ENCODE data around the gene AK9. TPM values are rescaled to one million over a fixed set of nuclear protein-coding genes. Genes with fewer than 3 reads are reported as not detected.
A peak's percentile ranks its signal among the peaks of the same experiment; 100 is the strongest.
"Not testable (repeated sequence)": the region's sequence is repeated elsewhere in the genome, so short reads cannot be mapped to it uniquely, and the experiment has no call there.

The AK9 gene
- total RNA-seq, 1 donor from 2014 or later, result 5.8 TPM

- DNase-seq, result no peak
Observed at GRCh38 chr6:109695468-109695867, 4.5 kb upstream of the AK9 start.

DNA sequence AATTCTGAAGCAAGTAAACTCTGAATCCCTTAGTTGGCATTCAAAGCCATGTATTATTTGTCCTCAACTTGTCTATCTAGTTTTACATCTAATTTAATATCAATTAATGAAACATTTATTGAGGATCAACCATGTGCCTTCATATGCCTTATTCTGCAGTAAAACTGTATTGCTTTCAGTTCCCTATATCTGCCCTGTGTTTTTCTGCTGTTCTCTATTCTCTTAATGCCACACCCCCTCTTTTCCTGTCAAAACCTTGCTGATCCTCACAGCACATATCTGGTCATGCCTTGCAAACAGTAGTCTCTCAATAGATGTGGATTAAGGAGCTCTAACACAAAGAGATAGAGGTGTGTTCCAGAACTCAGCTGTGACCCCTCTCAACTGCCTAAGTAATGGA is 2.1 kb upstream of the AK9 start:
- no peak for DNase-seq

- DNase-seq, result no peak
Observed at GRCh38 chr6:109690373-109690736, 647 bp downstream of the AK9 start.

DNA sequence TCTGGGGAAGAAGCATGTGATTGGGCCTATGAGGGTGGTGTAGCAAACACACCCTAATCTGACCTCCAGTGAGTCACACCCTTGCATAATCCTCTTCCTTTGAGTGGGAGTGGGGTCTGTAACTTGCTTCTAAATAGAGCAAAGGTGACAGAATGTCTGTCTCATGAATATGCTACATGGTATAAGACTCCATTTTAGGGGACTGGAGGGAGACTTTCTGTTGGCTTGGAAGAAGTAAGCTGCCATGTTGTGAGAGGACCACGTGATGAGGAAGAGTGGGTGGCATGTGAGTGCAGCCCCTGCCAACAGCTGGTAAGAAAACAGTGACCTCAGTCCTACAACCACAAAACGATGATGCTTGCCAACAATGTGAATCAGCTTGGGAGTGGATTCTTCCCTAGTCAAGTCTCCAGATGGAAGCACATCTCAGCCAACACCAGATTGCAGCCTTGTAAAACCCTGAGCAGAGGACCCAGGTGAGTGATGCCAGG is 3.7 kb downstream of the AK9 start:
- DNase-seq, result no peak

- DNase-seq, result no peak
Observed at GRCh38 chr6:109686566-109687265, 4.3 kb downstream of the AK9 start.

DNA sequence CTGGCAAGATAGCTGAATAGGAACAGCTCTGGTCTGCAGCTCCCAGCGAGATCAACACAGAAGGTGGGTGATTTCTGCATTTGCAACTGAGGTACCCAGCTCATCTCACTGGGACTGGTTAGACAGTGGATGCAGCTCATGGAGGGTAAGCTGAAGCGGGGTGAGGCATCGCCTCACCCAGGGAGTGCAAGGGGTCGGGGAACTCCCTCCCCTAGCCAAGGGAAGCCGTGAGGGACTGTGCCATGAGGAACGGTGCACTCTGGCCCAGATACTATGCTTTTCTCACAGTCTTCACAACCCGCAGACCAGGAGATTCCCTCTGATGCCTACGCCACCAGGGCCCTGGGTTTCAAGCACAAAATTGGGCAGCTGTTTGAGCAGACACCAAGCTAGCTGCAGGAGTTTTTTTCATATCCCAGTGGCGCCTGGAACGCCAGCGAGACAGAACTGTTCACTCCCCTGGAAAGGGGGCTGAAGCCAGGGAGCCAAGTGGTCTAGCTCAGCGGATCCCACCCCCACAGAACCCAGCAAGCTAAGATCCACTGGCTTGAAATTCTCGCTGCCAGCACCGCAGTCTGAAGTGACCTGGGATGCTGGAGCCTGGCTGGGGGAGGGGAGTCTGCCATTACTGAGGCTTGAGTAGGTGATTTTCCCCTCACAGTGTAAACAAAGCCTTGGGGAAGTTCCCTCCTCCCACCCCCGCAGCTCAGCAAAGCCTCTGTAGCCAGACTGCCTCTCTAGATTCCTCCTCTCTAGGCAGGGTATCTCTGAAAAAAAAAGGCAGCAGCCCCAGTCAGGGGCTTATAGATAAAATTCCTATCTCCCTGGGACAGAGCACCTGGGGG is 12.1 kb downstream of the AK9 start:
- DNase-seq, result not testable (repeated sequence)

DNA sequence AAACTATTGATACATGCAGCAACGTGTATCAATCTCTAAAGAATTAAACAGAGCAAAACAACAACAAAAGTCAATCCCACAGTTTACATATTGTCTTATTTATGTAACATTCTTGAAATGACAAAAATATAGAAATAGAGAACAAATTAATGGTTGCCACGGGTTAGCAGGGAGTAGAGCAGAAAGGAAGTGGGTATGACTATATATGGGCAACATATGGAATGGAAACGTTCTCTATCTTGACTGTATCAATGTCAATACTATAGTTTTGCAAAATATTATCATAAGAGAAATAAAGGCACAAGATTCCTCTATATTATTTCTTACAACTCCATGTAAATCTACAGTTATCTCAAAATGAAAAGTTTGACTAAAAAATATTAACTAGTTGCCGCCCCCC is 12.8 kb downstream of the AK9 start:
- DNase-seq, result no peak

- DNase-seq, result no peak
Observed at GRCh38 chr6:109676724-109677123, 14.3 kb downstream of the AK9 start.

DNA sequence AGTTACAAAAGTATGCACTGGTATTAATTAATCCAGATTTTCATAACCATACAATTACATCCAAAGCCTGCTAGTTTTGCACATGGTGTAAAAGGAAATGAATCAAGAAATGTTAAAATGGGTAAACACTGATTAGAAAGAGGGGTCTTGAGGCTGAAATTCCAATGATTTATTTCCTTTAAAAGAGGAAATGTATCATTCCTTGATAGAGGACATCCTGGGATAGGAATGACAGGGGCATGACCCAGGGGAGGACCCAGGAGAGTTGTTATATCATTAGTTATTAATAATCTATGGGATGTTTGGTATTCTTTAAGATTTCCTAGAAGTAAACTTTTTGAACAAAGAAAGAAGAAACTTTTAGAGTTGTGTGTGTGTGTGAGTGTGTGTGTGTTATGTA is 18.2 kb downstream of the AK9 start:
- DNase-seq, result no peak

DNA sequence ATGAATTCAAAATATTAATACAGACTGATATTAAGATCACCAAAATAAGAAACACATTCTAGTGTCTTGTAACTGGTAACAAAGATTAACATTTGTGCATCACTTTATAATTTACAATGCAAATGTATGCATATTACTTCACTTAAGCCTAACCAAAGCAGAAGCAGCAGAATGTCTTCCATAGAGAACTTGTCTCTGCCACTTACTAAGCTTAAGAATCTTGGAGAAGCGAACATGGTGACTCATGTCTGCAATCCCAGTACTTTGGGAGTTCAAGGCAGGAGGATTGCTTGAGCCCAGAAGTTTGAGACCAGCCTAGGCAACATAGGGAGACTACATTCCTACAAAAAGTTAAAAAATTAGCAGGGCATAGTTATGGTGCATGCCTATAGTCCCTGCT is 18.8 kb downstream of the AK9 start:
- no peak for DNase-seq

DNA sequence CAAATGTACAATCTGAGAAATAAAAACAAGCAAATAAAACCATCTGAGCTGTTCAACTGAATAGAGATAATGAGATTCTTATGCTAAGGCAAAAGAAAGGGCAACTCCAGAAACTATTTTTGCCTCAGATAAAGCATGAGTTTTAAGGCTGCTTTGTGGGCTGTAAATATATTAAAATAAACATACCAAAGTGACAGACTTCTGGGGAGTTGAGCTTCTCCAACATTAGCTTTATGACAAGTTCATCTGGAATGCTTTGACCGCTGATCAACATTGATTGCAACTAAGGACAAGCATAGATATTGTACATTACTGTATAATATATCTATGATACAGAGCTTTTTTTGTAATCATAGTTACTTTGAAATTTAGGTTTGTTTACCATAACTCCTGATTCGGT is 19.3 kb downstream of the AK9 start:
- peak; percentile 0 for DNase-seq

DNA sequence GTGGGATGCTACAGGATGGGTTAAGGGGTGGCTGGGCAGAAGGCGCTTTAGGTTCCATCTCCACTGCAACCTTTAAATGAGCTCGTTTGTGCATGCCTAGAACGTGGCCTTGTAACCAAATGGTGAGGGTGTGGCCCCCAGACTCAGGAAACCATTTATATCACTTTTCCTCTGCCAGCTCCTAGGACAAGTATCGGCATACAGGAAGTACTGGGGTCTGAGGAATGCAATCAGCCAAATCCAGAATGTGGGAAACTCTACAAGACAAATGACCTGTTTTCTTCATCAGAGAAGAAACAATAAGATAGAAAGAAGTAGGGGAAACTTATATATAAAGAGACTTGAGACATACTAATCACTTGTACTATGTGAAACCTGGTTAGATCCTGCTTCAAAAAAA is 21.2 kb downstream of the AK9 start:
- no peak for DNase-seq

- DNase-seq, result no peak
Observed at GRCh38 chr6:109662192-109662591, 28.8 kb downstream of the AK9 start.

GRCh38 chr6:109660526-109661320 is 30.3 kb downstream of the AK9 start:
- no peak for DNase-seq

GRCh38 chr6:109655761-109656262 is 35.2 kb downstream of the AK9 start:
- DNase-seq, result no peak

DNA sequence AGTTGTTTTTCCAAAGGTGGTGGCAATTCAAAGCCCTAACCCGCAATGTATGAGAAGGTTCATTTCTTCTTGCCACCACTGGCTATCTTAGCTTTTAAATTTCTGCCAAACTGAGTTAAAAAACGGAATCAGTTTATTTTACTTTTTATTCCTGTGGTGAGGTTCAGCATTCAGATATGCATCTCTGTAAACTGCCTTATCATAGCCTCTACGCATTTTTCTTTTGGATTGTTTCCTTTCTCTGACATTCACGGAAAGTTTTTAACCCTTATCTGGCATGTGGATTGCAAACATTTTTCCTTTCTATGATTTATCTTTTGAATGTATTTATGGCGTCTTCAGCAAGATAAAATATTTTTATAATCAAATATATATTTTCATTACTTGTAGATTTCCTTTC is 37.7 kb downstream of the AK9 start:
- DNase-seq, result no peak

DNA sequence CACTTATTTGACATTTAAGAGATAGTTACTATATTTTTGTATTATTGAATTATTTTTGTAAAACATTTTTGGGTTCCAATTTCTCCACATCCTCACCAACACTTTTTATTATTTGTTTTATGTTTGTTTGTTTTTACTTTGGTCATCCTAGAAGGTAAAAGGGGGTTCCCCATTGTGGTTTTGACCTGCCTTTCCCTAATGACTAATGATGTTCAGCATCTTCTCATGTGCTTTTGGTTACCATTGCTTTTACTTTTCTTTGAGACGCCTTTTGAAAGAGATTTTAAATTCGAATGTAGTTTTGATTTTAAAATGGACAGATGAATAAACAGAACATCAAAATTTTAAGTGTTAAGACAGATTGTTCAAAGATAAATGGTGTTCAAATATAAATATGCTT is 46.9 kb downstream of the AK9 start:
- no peak for DNase-seq

- no peak for DNase-seq
Observed at GRCh38 chr6:109632405-109632804, 58.6 kb downstream of the AK9 start.

DNA sequence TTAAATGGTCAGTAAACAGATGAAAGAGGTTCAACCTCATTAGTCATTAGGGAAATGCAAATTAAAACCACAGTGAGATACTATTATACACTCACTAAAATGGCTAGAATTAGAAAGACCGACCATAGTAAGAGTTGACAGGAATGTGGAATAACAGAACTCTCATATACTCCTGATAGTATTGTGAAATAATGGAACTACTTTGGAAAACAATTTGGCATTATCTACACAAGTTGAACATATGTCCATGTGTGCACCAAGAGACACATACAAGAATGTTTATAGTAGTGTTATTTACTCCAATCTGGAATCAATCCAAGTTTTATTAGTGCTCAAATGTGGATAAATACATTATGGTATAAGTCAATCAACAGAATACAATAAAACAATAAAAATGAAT is 59.6 kb downstream of the AK9 start:
- DNase-seq, result no peak

- no peak for DNase-seq
Observed at GRCh38 chr6:109628158-109629000, 62.6 kb downstream of the AK9 start.

DNA sequence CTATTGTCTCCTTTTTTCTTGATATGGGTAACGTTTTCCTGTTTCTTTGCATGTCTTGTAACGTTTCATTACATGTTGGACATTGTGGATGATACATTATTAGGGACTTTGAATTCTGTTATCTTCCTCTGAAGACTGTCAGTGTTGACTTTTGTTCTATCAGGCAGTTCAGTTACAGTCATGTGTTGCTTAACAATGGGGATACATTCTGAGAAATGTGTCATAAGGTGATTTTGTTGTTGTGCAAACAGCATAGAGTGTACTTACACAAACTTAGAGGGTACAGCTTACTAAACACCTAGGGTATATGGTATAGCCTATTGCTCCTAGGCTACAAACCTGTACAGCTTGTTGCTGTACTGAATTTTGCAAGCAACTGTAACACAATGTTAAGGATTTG is 64.7 kb downstream of the AK9 start:
- no peak for DNase-seq

DNA sequence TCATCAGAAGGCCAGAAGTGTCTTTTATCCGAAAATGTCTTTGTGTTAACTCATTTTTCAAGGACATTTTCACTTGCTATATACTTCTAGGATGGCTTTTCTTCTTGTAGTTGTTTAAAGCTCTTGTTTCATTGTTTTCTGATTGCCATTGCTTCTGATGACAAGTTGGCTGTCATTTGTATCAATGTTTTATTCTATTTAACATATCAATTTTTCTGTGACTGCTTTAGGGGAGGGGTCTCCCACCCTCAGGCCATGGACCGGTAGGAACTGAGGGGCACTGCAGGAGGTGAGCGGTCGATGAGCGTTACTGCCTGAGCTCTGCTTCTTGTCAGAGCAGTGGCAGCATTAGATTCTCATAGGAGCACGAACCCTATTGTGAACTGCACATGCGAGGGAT is 65.8 kb downstream of the AK9 start:
- no peak for DNase-seq
